Right ventricle myocardium inferior (tissue), 1 donor: ENCODE data around the gene ZSCAN26. TPM values are rescaled to one million over a fixed set of nuclear protein-coding genes. Genes with fewer than 3 reads are reported as not detected.

Source experiments
- ATAC-seq: fragments of 200-7000 bp; cut with Tn5 transposase; one replicate; pipeline ENCODE4 v1.9.1; 2020; ENCODE audit warnings: mild to moderate bottlenecking, moderate library complexity
- DNase-seq: peaks from one replicate; pipeline ENCODE4 v3.0.0; 2021; ENCODE audit errors: missing footprints
- intact Hi-C: fragments of 100-400 bp; cut with DNase I; formaldehyde crosslinking; loops from one replicate; pipeline ENCODE4 v1.11.0; 2022
- total RNA-seq: library from RNA; stranded (reverse); fragmentation: NEBNext Ultra II Directional; extraction: Animal tissue kit (Norgen Biotek cat#: 25700); gene quantifications from one replicate; pipeline ENCODE4 v1.2.1, GENCODE V29; 2021
- donor health status: DM: no; HTN: yes; CAD: no; lungs with severe emphysema.

Gene ZSCAN26
- total RNA-seq, 1 donor from 2014 or later, result 11.1 TPM

DNA sequence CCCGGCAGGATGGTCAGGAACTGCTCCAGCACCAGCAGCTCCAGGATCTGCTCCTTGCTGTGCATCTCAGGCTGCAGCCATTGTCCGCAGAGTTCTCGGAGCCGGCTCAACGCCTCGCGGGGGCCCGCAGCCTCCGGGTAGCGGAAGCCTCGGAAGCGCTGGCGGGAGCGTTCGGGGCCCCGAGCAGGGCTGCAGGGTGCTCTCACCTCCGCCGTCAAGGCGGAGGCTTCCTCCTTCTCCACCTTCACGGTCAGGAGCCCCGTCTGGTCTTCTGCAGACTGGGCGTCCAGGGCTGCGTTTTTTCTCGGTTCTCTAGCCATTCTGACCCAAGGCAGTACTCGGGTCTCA, 15.3 kb upstream of the ZSCAN26 start:
- DNase-seq, result peak; percentile 66
- intact Hi-C loops, result loop anchor here (2.0 kb wide), 2 partner anchors 27 to 103 kb away; partner anchors contain the start of gene ZSCAN9
- ATAC-seq, result no peak

DNA sequence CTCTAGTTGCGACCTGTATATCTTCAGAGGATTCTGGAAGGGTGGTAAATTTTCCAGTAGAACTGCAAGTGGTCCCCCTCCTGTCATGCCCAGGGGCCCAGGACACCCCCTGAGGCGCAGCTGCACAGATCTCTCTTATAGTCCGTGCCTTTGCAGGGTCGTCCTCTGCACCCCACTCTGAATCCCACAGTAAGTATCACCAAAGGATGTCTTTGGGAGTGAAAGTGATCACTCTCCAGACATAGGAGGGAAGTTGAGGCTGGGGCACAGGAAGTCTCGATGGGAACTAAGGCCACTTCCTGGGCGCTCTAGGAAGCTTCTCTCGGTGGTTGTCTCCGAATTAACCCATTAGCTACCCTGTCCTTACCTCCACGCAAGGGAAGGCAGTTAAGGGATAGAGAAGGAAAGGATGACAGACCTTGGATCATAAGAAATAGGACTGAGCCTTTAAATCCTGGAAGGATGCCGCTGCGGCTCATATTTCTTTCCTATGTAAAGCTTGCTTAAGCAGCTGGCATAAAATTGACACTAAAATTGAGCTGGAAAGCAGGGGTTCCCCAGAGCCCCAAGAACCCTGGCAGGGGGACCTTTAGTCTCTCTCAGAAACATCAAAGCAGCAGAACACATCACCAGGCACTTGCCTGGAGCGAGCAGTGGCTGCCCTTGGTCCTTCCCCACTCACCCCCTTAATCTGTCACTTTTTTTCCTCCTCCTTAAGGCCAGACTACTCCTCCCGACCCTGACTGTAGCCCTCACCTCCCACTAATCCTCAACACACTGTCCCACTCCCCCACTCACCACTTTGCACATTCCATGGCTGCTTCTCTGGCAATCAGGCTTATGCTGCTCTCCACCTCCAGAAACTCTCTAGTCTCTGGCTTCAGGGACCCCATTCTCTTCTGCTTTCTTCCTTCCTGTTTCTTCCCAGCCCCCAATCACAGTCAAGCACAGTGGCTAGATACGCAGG, 14.7 kb upstream of the ZSCAN26 start, which contains the start of gene ZKSCAN4:
TSS of gene ZKSCAN4 (minus strand) at position 261 of the 967 bp plus-strand sequence. CDS start 289 bp downstream, outside the sequence.
- DNase-seq, result peak; percentile 69
- intact Hi-C loops, result loop anchor here (2.0 kb wide), 1 partner anchor 103 kb away; no protein-coding TSS in a partner anchor
- peak; percentile 98 for ATAC-seq

DNA sequence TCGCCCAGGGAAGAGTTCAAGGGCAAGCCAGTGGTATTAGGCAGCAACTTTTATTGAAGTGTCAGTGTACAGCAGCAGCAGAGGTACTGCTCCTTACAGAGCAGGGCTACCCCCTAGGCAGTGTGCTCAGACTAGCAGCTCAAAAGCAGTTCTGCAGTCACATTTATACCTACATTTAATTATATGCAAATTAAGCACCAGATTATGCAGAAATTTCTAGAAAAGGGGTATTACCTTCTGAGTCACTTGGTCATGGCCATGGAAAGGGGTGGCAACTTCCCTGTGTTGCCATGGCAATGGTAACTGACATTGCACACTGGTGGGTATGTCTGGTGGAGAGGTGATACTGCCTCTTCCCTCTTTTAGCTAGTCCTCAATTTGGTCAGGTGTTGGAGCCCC, 12.8 kb upstream of the ZSCAN26 start:
- intact Hi-C loops, result no loop called here
- no peak for DNase-seq
- ATAC-seq, result no peak

DNA sequence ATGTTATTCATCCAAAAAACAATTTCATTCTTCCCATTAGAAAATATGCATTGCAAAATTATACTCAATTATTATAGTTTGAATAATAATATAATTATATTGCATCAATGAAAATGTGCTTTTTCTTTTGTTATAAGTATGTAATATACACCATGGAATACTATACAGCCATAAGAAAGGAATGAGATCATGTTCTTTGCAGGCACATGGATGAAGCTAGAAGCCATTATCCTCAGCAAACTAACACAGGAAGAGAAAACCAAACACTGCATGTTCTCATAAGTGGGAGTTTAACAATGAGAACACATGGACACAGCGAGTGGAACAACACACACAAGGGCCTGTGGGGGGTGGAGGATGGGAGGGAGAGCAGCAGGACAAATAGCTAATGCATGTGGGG, 9.9 kb upstream of the ZSCAN26 start:
- DNase-seq (no peak), ATAC-seq (no peak)
- intact Hi-C loops, result loop anchor here (5.0 kb wide), 1 partner anchor 115 kb away; the partner anchor contains the start of gene ZKSCAN8

DNA sequence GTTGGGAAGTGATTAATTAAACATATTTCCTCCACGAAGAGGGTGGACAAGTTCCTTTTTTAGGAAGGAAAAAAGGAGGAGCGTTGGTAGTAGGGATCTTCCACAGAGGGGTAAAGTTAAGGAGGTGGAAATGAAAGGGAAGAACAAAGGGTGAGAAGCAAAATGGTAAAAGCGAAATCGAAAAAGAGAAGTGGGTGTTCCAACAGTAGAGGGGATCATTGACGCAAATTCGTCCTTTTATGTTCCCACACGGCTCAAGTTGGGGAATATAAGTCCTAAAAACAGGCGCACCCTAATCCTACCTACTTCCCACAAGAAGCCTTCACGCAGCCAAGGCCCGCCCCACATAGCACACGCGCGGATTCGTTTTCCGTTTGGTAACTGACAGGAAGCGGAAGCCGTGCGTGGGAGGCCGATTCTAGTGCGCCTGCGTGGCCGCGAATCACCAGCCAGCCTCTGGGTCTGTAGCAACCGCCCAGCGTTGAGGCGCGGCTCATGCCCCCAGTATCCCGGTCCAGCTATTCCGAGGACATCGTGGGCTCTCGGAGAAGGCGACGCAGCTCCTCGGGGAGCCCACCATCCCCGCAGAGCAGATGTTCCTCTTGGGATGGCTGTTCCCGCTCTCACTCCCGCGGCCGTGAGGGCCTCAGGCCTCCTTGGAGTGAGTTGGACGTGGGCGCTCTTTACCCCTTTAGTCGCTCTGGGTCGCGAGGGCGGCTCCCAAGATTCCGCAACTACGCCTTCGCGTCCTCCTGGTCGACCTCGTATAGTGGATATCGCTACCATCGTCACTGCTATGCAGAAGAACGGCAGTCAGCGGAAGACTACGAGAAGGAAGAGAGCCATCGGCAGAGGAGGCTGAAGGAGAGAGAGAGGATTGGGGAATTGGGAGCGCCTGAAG, 7.8 kb upstream of the ZSCAN26 start, which contains the start of gene NKAPL:
TSS of gene NKAPL (plus strand) at position 421 of the 901 bp plus-strand sequence. CDS start at position 496, 75 bp downstream.
- DNase-seq (peak; percentile 92), ATAC-seq (peak; percentile 97)
- intact Hi-C loops, result loop anchor here (5.0 kb wide), 1 partner anchor 117 kb away; the partner anchor contains the start of gene ZKSCAN8

DNA sequence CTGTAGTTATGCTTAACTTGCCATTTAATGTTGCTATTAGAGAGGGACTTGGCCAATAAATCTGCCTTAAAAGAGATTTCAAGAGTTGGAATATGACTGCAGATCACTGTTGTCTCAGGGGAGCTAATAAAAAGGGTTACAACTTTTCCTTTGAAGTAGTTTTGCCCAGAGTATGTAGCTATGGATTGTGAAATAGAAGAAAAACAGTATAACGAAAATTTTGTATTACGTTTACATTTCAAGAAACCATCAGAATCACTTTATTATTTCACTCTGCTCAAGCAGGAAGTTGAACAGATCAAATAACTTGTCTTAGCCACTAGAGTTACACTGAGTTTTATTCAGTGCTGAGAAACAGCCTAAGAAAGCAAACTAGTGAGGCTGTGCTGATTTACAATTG, 3.0 kb upstream of the ZSCAN26 start:
- no peak for DNase-seq
- intact Hi-C loops, result no loop called here
- no peak for ATAC-seq

DNA sequence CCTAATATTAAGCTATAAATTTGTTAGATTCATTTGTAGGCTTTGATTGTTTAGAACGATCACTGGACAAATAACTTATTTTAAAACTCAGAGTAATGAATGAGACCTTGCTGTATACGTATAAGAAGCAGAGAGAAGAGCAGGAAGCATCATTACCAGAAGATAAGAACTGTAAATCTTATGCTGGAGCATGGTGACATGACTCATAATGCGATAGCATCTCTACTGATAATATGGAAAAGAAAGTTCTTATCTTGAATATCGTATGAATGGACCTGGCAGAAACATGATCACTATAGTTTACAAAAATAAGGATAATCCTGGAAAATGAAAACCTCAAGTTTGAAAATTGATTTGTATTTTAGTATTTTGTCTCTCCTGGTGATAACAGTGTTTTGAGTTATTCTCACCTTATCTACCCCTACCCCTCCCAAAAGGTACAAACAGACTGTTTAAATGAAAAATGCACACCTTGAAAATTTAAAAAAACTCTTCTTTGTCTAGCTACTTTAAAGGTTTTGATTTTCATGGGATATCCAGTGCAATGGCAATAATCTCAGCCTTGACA, 2.0 kb upstream of the ZSCAN26 start:
- no peak for ATAC-seq
- intact Hi-C loops, result no loop called here
- no peak for DNase-seq

DNA sequence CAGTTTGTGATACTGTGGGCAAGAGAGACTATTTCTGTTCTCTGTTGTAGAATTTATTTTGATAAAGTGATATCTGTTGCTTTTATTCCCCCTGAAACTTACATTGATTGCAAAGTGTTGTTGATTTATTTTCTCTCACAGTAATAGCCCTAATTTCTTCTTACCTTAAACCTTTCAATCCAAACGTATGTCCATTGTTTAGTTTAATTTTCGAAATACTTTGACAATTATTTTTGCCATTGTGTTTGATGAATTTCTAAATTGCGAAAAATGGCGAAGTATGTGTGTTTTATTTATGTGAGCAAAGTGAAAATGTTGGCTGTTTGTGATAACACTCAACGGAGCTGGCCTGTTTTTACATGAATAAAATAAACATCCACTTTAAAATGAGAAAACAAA, 381 bp upstream of the ZSCAN26 start:
- DNase-seq (no peak), ATAC-seq (no peak)
- intact Hi-C loops, result no loop called here

DNA sequence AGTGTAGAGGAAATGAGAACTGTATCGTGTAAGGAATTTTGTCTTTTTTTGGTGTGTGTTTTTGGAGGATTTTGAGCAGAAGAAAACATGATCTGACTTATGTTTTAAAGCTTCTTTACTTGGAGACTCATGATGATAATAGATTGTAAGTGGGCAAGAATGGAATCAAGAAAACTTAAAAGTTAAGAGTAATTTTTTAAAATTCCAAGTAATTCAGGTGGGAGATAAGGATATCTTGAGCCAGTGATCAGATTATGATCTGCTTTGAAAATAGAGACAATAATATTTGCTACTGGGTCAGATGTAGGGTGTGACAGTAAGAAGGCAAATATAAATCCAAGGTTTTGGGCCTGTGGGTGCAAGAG, 734 bp downstream of the ZSCAN26 start:
- intact Hi-C loops, result no loop called here
- ATAC-seq, result no peak
- DNase-seq, result no peak

DNA sequence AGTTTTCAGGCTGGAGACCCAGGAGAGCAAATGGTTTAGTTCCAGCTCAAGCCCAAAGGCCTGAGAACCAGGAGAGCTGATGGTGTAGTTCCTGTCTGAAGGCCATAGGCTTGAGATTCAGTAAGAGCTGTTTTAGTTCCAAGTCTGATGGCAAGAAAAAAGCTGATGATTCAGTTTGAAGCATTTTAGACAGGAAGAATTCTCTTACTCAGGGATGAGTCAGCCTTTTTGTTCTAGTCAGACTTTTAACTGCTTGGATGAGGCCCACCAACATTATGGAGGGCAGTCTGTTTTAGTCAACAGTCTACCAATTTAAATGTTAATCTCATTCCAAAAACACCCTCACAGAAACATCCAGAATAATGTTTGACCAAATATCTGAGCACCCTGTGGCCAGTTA, 2.5 kb downstream of the ZSCAN26 start:
- ATAC-seq (no peak), DNase-seq (no peak)
- intact Hi-C loops, result no loop called here

DNA sequence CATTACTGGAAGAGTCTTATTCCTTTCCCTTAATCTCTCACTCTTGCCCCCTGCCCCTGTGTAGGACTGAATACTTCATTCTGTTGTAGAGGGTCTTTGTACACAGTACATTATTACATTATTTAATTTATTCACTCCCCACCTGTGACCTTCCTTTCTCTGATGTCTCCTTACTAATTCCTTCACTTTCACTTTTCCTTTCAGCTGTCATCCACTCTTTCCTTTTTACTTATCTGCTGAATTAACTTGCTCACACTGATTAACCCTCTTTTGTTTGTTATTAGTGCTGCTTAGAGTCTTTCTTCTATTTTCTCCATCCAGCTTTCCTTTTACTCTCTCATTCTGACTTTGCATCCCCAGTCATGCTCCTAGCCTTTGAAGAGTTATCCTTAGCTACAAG, 7.9 kb downstream of the ZSCAN26 start:
- no peak for DNase-seq
- intact Hi-C loops, result no loop called here
- ATAC-seq, result no peak

DNA sequence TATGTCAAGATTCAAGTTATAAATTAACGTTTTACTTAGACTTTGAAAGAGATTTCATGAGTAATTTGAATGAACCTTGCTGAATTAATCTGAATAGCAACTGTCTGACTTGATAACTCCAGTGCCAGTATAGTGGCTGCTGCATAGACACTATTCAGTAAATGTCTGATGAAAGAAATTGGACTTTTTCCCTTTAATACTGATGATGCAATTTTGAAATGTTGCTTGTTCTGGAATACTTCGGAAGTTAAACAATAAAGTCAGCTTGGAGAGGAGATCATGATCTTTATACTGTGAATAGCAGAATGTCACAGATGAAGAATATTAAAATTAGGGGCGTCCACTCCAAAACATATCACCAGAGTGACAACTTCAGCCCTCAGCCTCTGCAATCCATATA, 10.8 kb downstream of the ZSCAN26 start:
- no peak for ATAC-seq
- no peak for DNase-seq
- intact Hi-C loops, result no loop called here

DNA sequence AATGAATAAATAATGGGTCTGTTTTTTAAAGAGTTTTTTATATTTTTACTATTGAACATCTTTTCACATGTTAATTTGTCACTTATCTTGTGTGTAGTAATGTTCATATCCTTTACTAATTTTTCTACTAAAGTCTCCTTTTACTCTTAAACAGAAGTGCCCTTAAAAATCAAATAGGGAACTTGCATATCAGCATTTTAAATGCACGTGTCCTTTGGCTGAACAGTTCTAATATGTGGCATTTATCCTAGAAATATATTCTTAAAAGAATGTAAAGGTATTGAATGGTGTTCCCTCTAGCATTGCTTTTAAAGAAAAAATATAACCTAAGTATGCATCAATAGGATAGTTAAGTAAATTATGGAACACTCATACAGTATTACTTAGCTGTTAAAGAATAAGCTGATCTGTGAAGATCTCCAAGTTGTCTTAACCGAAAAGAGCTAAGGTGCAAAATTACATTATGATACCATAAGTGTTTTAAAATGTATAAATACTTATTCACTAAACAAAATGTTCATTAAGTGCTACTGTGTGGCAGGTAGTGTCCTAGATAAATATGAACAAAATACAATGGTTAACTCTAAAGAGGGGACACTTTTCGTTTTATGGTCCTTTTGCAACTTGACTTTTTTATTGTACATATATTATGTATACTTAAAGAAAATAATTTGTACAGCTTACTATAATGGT, 13.8 kb downstream of the ZSCAN26 start:
- intact Hi-C loops, result loop anchor here (5.0 kb wide), 2 partner anchors 57 to 77 kb away; partner anchors contain the start of gene ZSCAN31
- DNase-seq (no peak), ATAC-seq (no peak)

DNA sequence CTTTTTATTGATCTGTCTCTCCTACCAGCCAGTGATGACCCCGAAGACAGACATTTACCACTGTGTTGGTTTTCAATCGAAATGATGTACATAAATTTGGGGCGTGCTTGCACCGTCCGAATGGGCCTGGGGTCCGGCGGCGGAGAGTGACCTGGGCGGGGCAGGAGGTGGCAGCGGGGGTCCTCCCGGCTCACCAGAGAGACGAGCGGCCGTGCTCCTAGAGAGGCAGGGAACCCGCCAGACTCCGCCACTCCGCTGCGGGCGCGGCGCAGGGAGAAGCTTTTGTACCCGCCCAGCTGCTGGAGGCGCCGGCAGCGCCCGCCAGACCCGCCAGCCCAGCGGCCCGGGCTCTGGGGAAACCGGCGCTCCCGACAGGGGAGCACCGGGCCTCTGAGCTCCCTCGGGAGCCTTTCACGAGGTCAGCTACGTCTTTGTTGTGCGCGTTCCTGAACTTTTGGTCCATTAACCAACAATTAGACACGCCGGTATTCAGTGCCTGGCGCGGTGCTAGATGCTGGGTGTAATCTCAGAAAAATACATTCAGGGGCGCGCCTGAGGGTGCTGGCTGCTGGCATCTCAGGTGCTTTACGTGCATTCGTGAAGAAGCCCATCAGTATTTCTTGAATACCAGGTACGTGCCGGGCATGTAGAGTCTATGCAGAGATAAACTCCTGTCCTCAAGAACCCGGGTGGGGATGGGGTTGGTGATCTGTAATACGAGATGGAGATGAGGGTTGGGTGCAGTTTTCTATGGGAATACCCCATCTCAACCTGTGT, 14.5 kb downstream of the ZSCAN26 start, which contains the start of gene PGBD1:
TSS of gene PGBD1 (plus strand) at position 285 of the 777 bp plus-strand sequence. CDS start 2,242 bp downstream, outside the sequence.
- intact Hi-C loops, result loop anchor here (5.0 kb wide), 2 partner anchors 56 to 76 kb away; partner anchors contain the start of gene ZSCAN31
- DNase-seq, result peak; percentile 86

DNA sequence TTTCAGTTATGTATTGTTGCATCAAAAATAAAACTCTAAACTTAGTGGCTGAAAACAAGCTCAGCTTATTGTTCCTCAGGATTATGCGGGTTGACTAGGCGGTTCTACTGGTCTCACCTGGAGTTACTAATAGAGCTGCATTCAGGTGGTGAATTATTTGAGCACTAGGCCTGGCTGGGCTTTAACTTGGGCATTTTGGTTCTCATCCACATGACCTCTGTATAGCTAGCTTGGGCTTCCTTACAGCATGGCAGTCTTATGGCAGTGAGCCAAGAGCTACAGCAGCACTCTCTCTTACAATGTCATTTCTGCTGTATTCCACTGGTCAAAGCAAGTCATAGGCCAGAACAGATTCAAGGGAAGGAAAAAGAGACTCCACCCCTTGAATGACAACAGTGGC, 16.0 kb downstream of the ZSCAN26 start:
- intact Hi-C loops, result loop anchor here (5.0 kb wide), 2 partner anchors 54 to 74 kb away; partner anchors contain the start of gene ZSCAN31
- DNase-seq (no peak), ATAC-seq (no peak)

More for the DNA sequence above, 14.5 kb downstream of the ZSCAN26 start, which contains the start of gene PGBD1:
- ATAC-seq, result peak; percentile 96

DNA sequence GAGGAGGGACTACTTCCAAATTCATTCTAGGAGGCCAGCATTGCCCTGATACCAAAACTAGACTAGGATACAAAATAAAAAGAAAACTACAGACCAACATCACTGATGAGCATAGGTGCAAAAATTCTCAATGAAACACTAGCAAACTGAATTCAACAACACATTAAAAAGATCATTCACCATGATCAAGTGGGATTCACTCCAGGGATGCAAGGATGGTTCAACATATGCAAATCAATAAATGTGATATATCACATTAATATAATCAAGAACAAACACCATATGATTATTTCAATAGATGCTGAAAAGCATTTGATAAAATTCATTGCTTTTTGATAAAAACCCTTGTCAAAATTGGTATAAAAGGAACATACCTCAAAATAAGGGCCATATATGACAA, 24.6 kb downstream of the ZSCAN26 start:
- DNase-seq (no peak), ATAC-seq (no peak)
- intact Hi-C loops, result no loop called here

DNA sequence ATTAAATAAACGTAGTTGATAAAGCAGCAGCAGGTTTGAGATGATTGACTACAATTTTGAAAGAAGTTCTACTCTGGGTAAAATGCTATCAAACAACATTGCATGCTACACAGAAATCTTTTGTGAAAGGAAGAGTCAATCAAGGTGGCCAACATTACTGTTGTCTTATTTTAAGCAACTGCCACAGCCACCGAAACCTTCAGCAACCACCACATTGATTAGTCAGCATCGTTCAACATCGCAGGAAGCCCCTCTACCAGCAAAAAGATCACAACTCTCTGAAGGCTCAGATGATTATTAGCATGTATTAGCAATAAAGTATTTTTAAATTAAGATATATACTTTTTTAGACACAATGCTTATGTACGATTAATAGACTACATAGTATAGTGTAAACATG, 28.4 kb downstream of the ZSCAN26 start:
- ATAC-seq (no peak), DNase-seq (no peak)
- intact Hi-C loops, result no loop called here
